ENCODE measurements around the gene SH3RF3.

- TF ChIP-seq POLR2A (IDR thresholded peaks at IDR 0.05; ENCODE audit: low read length) (no peak), GATA1 (IDR thresholded peaks at IDR 0.05; ENCODE audit: low read depth, low read length) (no peak)
These were observed 5.3 kb upstream of the SH3RF3 start for GRCh38 chr2:109123586-109124201.
